OCI-LY7 (cell line): ENCODE data around the gene NR3C1. TPM values are rescaled to one million over a fixed set of nuclear protein-coding genes. Genes with fewer than 3 reads are reported as not detected.

Experiments used
- BruUV-seq: library from RNA; stranded (reverse); fragments of 400-500 nt; replicated peaks from 2 replicates; lab custom pipeline; 2021; lab: Mats Ljungman, UMichigan
- CTCF ChIA-PET: fragments of 300-600 bp; sonication (Branson Sonifier 250); formaldehyde crosslinking; loops from one replicate; lab custom pipeline; 2022; ENCODE audit warnings: antibody characterized with exemption; ENCODE audit not compliant: unreplicated experiment; lab: Charles Lee
- POLR2A ChIA-PET: fragments of 300-600 bp; sonication (Branson Sonifier 250); formaldehyde crosslinking; loops from one replicate; lab custom pipeline; 2022; ENCODE audit warnings: antibody characterized with exemption; lab: Charles Lee
- DNase-seq: peaks from one replicate; pipeline ENCODE4 v3.0.0-alpha.2; 2015; ENCODE audit warnings: low spot score
- H2AFZ ChIP-seq: fragments of 200-600 bp; sonication (generic), shearing (Covaris generic); 2 replicates; pipeline ENCODE4 v1.6.1; 2014; ENCODE audit warnings: mild to moderate bottlenecking, antibody characterized with exemption, low read length, moderate library complexity
- H3K27ac ChIP-seq: fragments of 200-600 bp; sonication (generic); 2 replicates; pipeline ENCODE4 v1.5.1; 2014; ENCODE audit warnings: mixed run types, low read depth, mild to moderate bottlenecking, moderate library complexity, low read length, inconsistent platforms; ENCODE audit not compliant: poor library complexity, severe bottlenecking
- H3K36me3 ChIP-seq: fragments of 200-600 bp; sonication (generic); 2 replicates; pipeline ENCODE4 v1.6.1; 2014; ENCODE audit warnings: mild to moderate bottlenecking, antibody characterized with exemption, low read length, moderate library complexity, mixed read lengths; ENCODE audit not compliant: insufficient read depth
- H3K4me1 ChIP-seq: fragments of 200-600 bp; sonication (generic); 2 replicates; pipeline ENCODE4 v1.5.1; 2014; ENCODE audit warnings: mild to moderate bottlenecking, low read length; ENCODE audit not compliant: insufficient read depth, poor library complexity, severe bottlenecking
- H3K4me2 ChIP-seq: fragments of 200-600 bp; sonication (generic); 2 replicates; pipeline ENCODE4 v1.6.1; 2014; ENCODE audit warnings: mild to moderate bottlenecking, low read length
- H3K4me3 ChIP-seq: fragments of 200-600 bp; sonication (generic); 2 replicates; pipeline ENCODE4 v1.5.1; 2014; ENCODE audit warnings: mild to moderate bottlenecking, low read depth, low read length; ENCODE audit not compliant: poor library complexity, severe bottlenecking
- H3K79me2 ChIP-seq: fragments of 200-600 bp; sonication (generic); 2 replicates; pipeline ENCODE4 v1.6.1; 2016; ENCODE audit warnings: low read depth, mild to moderate bottlenecking, low read length, moderate library complexity, mixed read lengths; ENCODE audit not compliant: insufficient read depth
- H3K9me2 ChIP-seq: fragments of 200-600 bp; sonication (generic); 2 replicates; pipeline ENCODE4 v1.6.1; 2016; ENCODE audit warnings: mild to moderate bottlenecking, low read length, mixed read lengths; ENCODE audit not compliant: insufficient read depth
- H3K9me3 ChIP-seq: fragments of 200-600 bp; sonication (generic); 2 replicates; pipeline ENCODE4 v1.6.1; 2014; ENCODE audit warnings: mild to moderate bottlenecking, mixed run types, low read length, mixed read lengths
- H4K20me1 ChIP-seq: fragments of 200-600 bp; sonication (generic); 2 replicates; pipeline ENCODE4 v1.6.1; 2014; ENCODE audit warnings: mild to moderate bottlenecking, antibody characterized with exemption, low read length, moderate library complexity, mixed read lengths; ENCODE audit not compliant: insufficient read depth
- CTCF ChIP-seq: fragments of 200-600 bp; sonication (generic); conservative IDR thresholded peaks from 2 replicates; pipeline ENCODE4 v1.5.1; 2014; ENCODE audit warnings: mild to moderate bottlenecking, antibody characterized with exemption, low read length, moderate library complexity, mixed read lengths
- EZH2phosphoT487 ChIP-seq: fragments of 200-600 bp; sonication (generic); IDR thresholded peaks from 2 replicates; pipeline ENCODE4 v1.6.1; 2018; ENCODE audit warnings: low read depth, borderline replicate concordance, mild to moderate bottlenecking, mixed run types, antibody characterized with exemption, low read length, moderate library complexity, mixed read lengths
- intact Hi-C: fragments of 100-400 bp; cut with micrococcal nuclease; formaldehyde crosslinking; loops from one replicate; pipeline ENCODE4 v1.10.0; 2022; ENCODE audit not compliant: unreplicated experiment
- total RNA-seq, 2 experiments: library from RNA; depleted of rRNA in 1 of 2; stranded (reverse); fragments of >200 nt in 1 of 2; shearing (Covaris generic) in 1 of 2; gene quantifications; 2 replicates each; pipeline ENCODE4 v1.2.3, GENCODE V29; 2014 to 2022

Gene NR3C1
- total RNA-seq, 2 experiments from 2014 or later: 45.6 to 106 TPM

DNA sequence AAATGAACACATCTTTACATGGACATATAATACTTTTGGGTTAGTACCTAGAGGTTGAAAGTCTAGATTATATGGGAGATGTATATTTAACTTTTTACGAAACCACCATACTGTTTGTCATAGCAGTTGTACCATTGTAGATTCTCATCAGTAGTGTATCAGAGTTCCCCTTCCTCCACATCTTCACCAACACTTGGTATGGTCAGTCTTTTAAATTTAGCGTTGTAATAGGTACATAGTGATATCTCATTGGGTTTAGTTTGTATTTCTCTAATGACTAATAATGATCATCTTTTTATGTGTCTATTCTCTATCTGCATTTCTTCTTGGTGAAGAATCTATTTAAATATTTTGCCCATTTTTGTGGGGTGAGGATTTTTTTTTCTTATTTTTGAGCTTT lies 137.5 kb downstream of the NR3C1 start:
- Histone ChIP-seq H3K79me2 (no peaks in the 10 kb centered on the region), H3K9me2 (no peaks in the 10 kb centered on the region), H2AFZ (no peak overlapping the region), H3K27ac (no peak overlapping the region), H3K4me1 (no peaks in the 10 kb centered on the region), H3K9me3 (peaks cover 14% of the 10 kb centered on the region), H4K20me1 (no peaks in the 10 kb centered on the region), H3K36me3 (no peaks in the 10 kb centered on the region), H3K4me2 (no peak overlapping the region), H3K4me3 (no peak overlapping the region)
- ChIA-PET POLR2A (interaction anchor here (0.7 kb wide), 1 partner anchor 169 kb away, joined by 5 read pairs; no protein-coding TSS in a partner anchor), CTCF (no interaction called here)
- no TSS peak for BruUV-seq
- no peak for TF ChIP-seq EZH2phosphoT487
- TF ChIP-seq CTCF: no peak
- DNase-seq: no peak
- intact Hi-C loops: no loop called here

- DNase-seq: no peak
- ChIA-PET CTCF (no interaction called here), POLR2A (interaction anchor here (0.6 kb wide), 1 partner anchor 342 kb away, joined by 3 read pairs; no protein-coding TSS in a partner anchor)
- Histone ChIP-seq H4K20me1 (no peaks in the 10 kb centered on the region), H3K79me2 (no peaks in the 10 kb centered on the region), H3K4me2 (no peak overlapping the region), H3K9me3 (peaks cover 12% of the 10 kb centered on the region), H3K4me3 (no peak overlapping the region), H3K27ac (no peak overlapping the region), H3K36me3 (no peaks in the 10 kb centered on the region), H2AFZ (no peak overlapping the region), H3K4me1 (no peaks in the 10 kb centered on the region), H3K9me2 (no peaks in the 10 kb centered on the region)
- BruUV-seq: no TSS peak
- intact Hi-C loops: no loop called here
- TF ChIP-seq CTCF: no peak
- no peak for TF ChIP-seq EZH2phosphoT487
These were observed 140.1 kb downstream of the NR3C1 start for GRCh38 chr5:143263272-143263810.

DNA sequence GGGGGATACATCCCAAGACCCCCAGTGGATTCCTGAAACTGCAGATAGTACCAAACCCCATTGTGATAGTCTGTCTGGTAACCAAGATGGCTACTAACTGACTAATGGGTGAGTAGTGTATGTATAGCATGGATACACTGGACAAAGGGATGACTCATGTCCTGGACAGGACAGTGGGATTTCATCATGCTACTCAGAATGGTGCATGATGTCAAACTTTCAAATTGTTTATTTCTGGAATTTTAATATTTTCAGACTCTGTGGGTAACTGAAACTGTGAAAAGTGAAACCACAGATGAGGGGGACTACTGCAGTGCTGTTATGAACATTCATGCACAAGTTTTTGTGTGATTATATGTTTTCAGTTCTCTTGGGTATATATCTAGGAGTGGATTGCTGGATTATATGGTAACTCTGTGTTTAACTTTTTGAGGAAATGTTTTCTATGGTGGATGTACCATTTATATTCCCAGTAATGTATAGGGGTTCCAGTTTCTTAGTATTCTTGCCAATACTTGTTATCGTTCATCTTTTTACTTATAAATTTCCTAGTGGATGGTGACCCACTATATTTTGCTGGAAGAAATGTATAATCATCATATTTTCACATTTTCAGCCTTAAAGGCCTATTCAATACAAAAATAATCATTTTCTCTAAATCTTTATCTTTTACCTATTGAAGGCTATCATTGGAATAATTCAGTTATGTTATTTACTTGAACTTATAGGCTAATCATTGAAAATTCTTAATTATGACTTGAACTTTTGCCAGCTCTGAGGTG lies 140.9 kb downstream of the NR3C1 start:
- ChIA-PET CTCF (no interaction called here), POLR2A (no interaction called here)
- Histone ChIP-seq H3K36me3 (no peaks in the 10 kb centered on the region), H3K27ac (no peak overlapping the region), H3K4me1 (no peaks in the 10 kb centered on the region), H3K4me2 (no peak overlapping the region), H3K9me3 (peaks cover 10% of the 10 kb centered on the region), H3K4me3 (no peak overlapping the region), H3K9me2 (no peaks in the 10 kb centered on the region), H4K20me1 (no peaks in the 10 kb centered on the region), H3K79me2 (no peaks in the 10 kb centered on the region), H2AFZ (no peak overlapping the region)
- DNase-seq: no peak
- intact Hi-C loops: no loop called here
- no peak for TF ChIP-seq CTCF
- no peak for TF ChIP-seq EZH2phosphoT487
- BruUV-seq: no TSS peak
